Esophagus squamous epithelium (tissue), 5 donors: Measurements from ENCODE around the gene CDC42BPB. TPM values are rescaled to one million over a fixed set of nuclear protein-coding genes. Genes with fewer than 3 reads are reported as not detected.
"Not testable (repeated sequence)": the region's sequence is repeated elsewhere in the genome, so short reads cannot be mapped to it uniquely, and the experiment has no call there.

Experiments
- DNase-seq: peaks from one replicate; lab custom pipeline; 2025; lab: John Stamatoyannopoulos, UW
- H3K27ac ChIP-seq, 4 donors: fragments of 200-600 bp; sonication (generic); one replicate each; pipeline ENCODE4 v1.5.1; 2016 to 2019; ENCODE audit warnings: mild to moderate bottlenecking in 1 of 4
- H3K27me3 ChIP-seq, 4 donors: fragments of 200-600 bp; sonication (generic); 1 replicate in 3 of 4; 2 replicates in 1 of 4; pipeline versions ENCODE4 v1.5.1 to v1.6.0; 2017 to 2021; ENCODE audit warnings: antibody characterized with exemption in 1 of 4
- H3K36me3 ChIP-seq, 3 donors: fragments of 200-600 bp; sonication (generic); one replicate each; pipeline ENCODE4 v1.5.1; 2016 to 2019
- H3K4me1 ChIP-seq, 3 donors: fragments of 200-600 bp; sonication (generic); one replicate each; pipeline ENCODE4 v1.5.1; 2017 to 2019
- H3K4me3 ChIP-seq, 4 donors: fragments of 200-600 bp; sonication (generic); 1 replicate in 3 of 4; 2 replicates in 1 of 4; pipeline ENCODE4 v1.5.1; 2016 to 2019; ENCODE audit warnings: mild to moderate bottlenecking in 2 of 4, moderate library complexity in 1 of 4
- H3K9me3 ChIP-seq, 3 donors: fragments of 200-600 bp; sonication (generic); one replicate each; pipeline ENCODE4 v1.5.1; 2016 to 2019
- CTCF ChIP-seq, 6 experiments: fragments of 450-650 bp in 4 of 6; fragments of 200-600 bp in 2 of 6; sonication (generic) in 2 of 6; IDR thresholded peaks; one replicate each; pipeline ENCODE4 v1.5.1; 2016 to 2019; ENCODE audit warnings: antibody characterized with exemption in 6 of 6, mild to moderate bottlenecking in 4 of 6, moderate library complexity in 4 of 6
- POLR2A ChIP-seq, 4 donors: fragments of 450-650 bp; IDR thresholded peaks; one replicate each; pipeline ENCODE4 v1.6.1; 2017; ENCODE audit warnings: antibody characterized with exemption in 4 of 4, mild to moderate bottlenecking in 4 of 4, moderate library complexity in 3 of 4
- WGBS, 2 donors: methylation state at CpG; one replicate each; pipeline ENCODE4 v1.1.5; 2018; 5-methylcytosine and 5-hydroxymethylcytosine counted together
- intact Hi-C: fragments of 100-400 bp; cut with DNase I; formaldehyde crosslinking; loops from one replicate; pipeline ENCODE4 v1.15.0; 2022
- total RNA-seq, 4 donors: library from RNA; depleted of rRNA; stranded (reverse); fragments of >200 nt; gene quantifications; one replicate each; pipeline ENCODE4 v1.1.0, GENCODE V29; 2016
- donor health status: DM: yes; HTN: yes; CAD: no.

CDC42BPB gene
- total RNA-seq, 4 donors from 2014 or later, result 43.7 to 98.2 (median 81.2) TPM

GRCh38 chr14:102898776-102899515, 158.4 kb downstream of the CDC42BPB start:
- Histone ChIP-seq H3K4me3 (no peak overlapping the region), H3K27ac (no peak overlapping the region), H3K9me3 (no peaks in the 10 kb centered on the region), H3K27me3 (no peaks in the 10 kb centered on the region), H3K36me3 (peaks cover 5 to 75% (median 7%) of the 10 kb centered on the region in 3 donors), H3K4me1 (no peaks in the 10 kb centered on the region)
- TF ChIP-seq CTCF (IDR thresholded peaks at IDR 0.05) (no peak), POLR2A (IDR thresholded peaks at IDR 0.05) (no peak)
- DNase-seq, result no peak
- WGBS, 2 donors, result 80 to 90% methylated on average over 7 to 14 of the region's 18 CpGs
- intact Hi-C loops, result no loop called here

GRCh38 chr14:102898298-102898697, 159.1 kb downstream of the CDC42BPB start:
- intact Hi-C loops, result no loop called here
- 70 to 92% methylated on average over 5 of the region's 6 CpGs for WGBS, 2 donors

GRCh38 chr14:102897299-102898027, 159.9 kb downstream of the CDC42BPB start:
- H3K4me3 ChIP-seq, result no peak overlapping the region
- no peak overlapping the region for H3K27ac ChIP-seq
- H3K4me1 ChIP-seq, result peaks cover 0 to 4% (median 0%) of the 10 kb centered on the region in 3 donors
- TF ChIP-seq POLR2A (IDR thresholded peaks at IDR 0.05) (no peak), CTCF (IDR thresholded peaks at IDR 0.05) (no peak)
- H3K9me3 ChIP-seq, result no peaks in the 10 kb centered on the region
- 90 to 92% methylated on average over 7 to 14 of the region's 14 CpGs for WGBS, 2 donors
- DNase-seq, result no peak
- H3K36me3 ChIP-seq, result peaks cover 0 to 75% (median 7%) of the 10 kb centered on the region in 3 donors
- intact Hi-C loops, result no loop called here
- H3K27me3 ChIP-seq, result no peaks in the 10 kb centered on the region

More at GRCh38 chr14:102898298-102898697, 159.1 kb downstream of the CDC42BPB start:
- TF ChIP-seq CTCF (IDR thresholded peaks at IDR 0.05) (no peak), POLR2A (IDR thresholded peaks at IDR 0.05) (no peak)
- H3K4me1 ChIP-seq, result peaks cover 0 to under 1% (median 0%) of the 10 kb centered on the region in 3 donors
- no peak overlapping the region for H3K4me3 ChIP-seq
- H3K36me3 ChIP-seq, result peaks cover 0 to 75% (median 7%) of the 10 kb centered on the region in 3 donors
- H3K9me3 ChIP-seq, result no peaks in the 10 kb centered on the region
- H3K27me3 ChIP-seq, result no peaks in the 10 kb centered on the region
- no peak for DNase-seq
- no peak overlapping the region for H3K27ac ChIP-seq

GRCh38 chr14:102896735-102897134, 160.6 kb downstream of the CDC42BPB start:
- H3K27ac ChIP-seq, H3K27me3 ChIP-seq, H3K4me1 ChIP-seq, DNase-seq, H3K9me3 ChIP-seq, H3K4me3 ChIP-seq, intact Hi-C loops: not testable (repeated sequence)
- peaks cover 0 to 77% (median 7%) of the 10 kb centered on the region in 3 donors for H3K36me3 ChIP-seq

GRCh38 chr14:102893452-102893851, 163.9 kb downstream of the CDC42BPB start:
- H3K36me3 ChIP-seq, result peaks cover 0 to 73% (median 4%) of the 10 kb centered on the region in 3 donors
- DNase-seq, result no peak
- no peak overlapping the region for H3K27ac ChIP-seq
- WGBS, 2 donors, result 65 to 76% methylated on average over 9 of the region's 9 CpGs
- TF ChIP-seq CTCF (IDR thresholded peaks at IDR 0.05) (no peak), POLR2A (IDR thresholded peaks at IDR 0.05) (no peak)
- H3K4me1 ChIP-seq, result peaks cover 0 to 14% (median 0%) of the 10 kb centered on the region in 3 donors
- H3K4me3 ChIP-seq, result no peak overlapping the region
- no peaks in the 10 kb centered on the region for H3K27me3 ChIP-seq
- intact Hi-C loops, result no loop called here
- no peaks in the 10 kb centered on the region for H3K9me3 ChIP-seq
